Right lobe of liver (tissue), 6 donors: Measurements from ENCODE around the gene SLC39A11. TPM values are rescaled to one million over a fixed set of nuclear protein-coding genes. Genes with fewer than 3 reads are reported as not detected.

Experiments used
- ATAC-seq, 4 donors: fragments of 200-7000 bp; cut with Tn5 transposase; one replicate each; pipeline ENCODE4 v1.9.1; 2020; ENCODE audit warnings: mild to moderate bottlenecking in 4 of 4, moderate library complexity in 4 of 4
- DNase-seq, 3 donors: peaks; one replicate each; pipeline ENCODE4 v3.0.0-alpha.2; 2020
- H3K27ac ChIP-seq, 3 donors: fragments of 200-600 bp; one replicate each; pipeline ENCODE4 v1.8.0; 2022
- H3K27me3 ChIP-seq, 2 donors: fragments of 200-600 bp; one replicate each; pipeline ENCODE4 v1.8.0; 2022
- H3K36me3 ChIP-seq, 4 donors: fragments of 200-600 bp; sonication (generic) in 1 of 4; one replicate each; pipeline versions ENCODE4 v1.5.1 to v1.8.0; 2017 to 2022; ENCODE audit warnings: control low read depth in 1 of 4
- H3K4me1 ChIP-seq, 4 donors: fragments of 200-600 bp; sonication (generic) in 1 of 4; one replicate each; pipeline versions ENCODE4 v1.5.1 to v1.8.0; 2017 to 2022; ENCODE audit warnings: control low read depth in 1 of 4
- H3K4me3 ChIP-seq, 3 donors: fragments of 200-600 bp; one replicate each; pipeline ENCODE4 v1.8.0; 2022
- H3K9me3 ChIP-seq, 4 donors: fragments of 200-600 bp; sonication (generic) in 1 of 4; one replicate each; pipeline versions ENCODE4 v1.5.1 to v1.8.0; 2017 to 2022; ENCODE audit warnings: control low read depth in 1 of 4
- POLR2A ChIP-seq: fragments of 450-650 bp; IDR thresholded peaks from one replicate; pipeline ENCODE4 v1.6.1; 2017; ENCODE audit warnings: antibody characterized with exemption, mild to moderate bottlenecking
- WGBS: methylation state at CpG from one replicate; pipeline ENCODE4 v1.1.6; 2018; ENCODE audit warnings: low coverage, low lambda C conversion rate; ENCODE audit not compliant: insufficient coverage; ENCODE audit errors: missing lambda C conversion rate; 5-methylcytosine and 5-hydroxymethylcytosine counted together
- intact Hi-C, 2 donors: fragments of 100-400 bp; cut with DNase I; formaldehyde crosslinking; loops; one replicate each; pipeline versions ENCODE4 v1.11.2 to v1.14.1; 2022
- total RNA-seq, 6 experiments: library from RNA; depleted of rRNA in 2 of 6; stranded (reverse); fragments of >200 nt in 2 of 6; fragmentation: NEBNext Ultra II Directional in 3 of 6; extraction: Animal tissue kit (Norgen Biotek cat#: 25700) in 3 of 6; gene quantifications; one replicate each; pipeline versions ENCODE4 v1.1.0 to v1.2.4, GENCODE V29; 2016 to 2023
- TF ChIP-seq, protein P1 (sequence below), 4 donors: fragments of 200-600 bp in 3 of 4; fragments of 450-650 bp in 1 of 4; IDR thresholded peaks; one replicate each; pipeline versions ENCODE4 v1.5.1 to v1.8.0; 2016 to 2022; ENCODE audit warnings: antibody characterized with exemption in 4 of 4, mild to moderate bottlenecking in 2 of 4
- donor health status: DM: no; HTN: yes; CAD: no.
- donor health status: DM: no; HTN: no; CAD: no.
- donor health status: DM: no; HTN: no; CAD: no.
- donor health status: DM: no; HTN: yes; CAD: no.
- donor health status: DM: no; HTN: yes; CAD: no.

Gene SLC39A11
- total RNA-seq, 6 experiments from 2014 or later: 25.4 to 49.6 (median 39.3) TPM

DNA sequence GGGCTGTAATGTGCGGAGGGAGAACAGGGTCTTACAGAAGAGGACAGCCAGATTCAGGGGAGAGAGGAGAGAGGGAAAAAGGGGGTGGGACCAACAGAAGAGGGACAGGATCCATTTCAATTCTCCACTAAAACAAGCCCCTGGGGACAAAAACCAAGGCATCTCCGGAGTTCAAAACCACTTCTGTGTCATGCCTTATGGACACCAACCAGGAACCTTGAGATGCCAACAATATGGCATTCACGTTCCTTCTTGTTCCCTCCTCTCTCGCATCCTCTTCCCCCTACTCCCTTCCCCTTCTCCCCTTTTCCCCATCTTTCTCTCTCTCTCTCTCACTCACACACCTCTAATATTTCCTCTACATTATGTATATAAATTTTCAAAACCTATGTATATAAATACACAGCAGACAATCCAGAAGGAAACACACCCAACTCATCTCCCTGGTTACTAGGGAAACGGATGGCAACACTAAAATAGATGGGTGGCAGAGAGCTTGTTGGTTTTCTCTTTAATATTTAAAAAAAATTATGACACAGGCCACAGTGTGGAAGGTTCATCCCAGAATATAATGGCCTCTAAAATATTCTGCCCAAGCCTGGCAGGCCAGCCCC lies 123.1 kb downstream of the SLC39A11 start:
- Histone ChIP-seq H3K36me3 (no peaks in the 10 kb centered on the region), H3K27me3 (no peaks in the 10 kb centered on the region)
- 84% methylated on average over 2 of the region's 5 CpGs for WGBS

DNA sequence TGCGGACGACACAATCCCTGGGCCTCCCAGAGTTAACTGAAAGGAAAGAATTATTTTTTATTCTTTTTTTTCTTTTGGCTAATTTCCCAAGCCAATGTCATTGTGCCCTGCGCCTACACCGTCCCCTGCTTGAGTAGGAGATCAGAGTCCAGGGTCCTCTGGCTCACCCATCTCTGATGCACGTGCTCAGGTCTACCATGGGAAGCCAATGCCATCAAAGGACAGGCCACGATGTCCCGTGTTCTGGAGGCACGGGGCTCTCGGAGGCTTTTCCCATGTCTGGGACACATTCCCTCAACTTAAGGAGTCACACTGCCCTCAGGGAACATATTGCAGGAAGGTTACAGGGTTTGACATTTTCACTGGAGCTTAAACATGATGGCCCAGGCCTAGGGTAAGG lies 123.7 kb downstream of the SLC39A11 start:
- Histone ChIP-seq H3K36me3 (no peaks in the 10 kb centered on the region), H3K27me3 (no peaks in the 10 kb centered on the region), H3K4me3 (no peak overlapping the region), H3K9me3 (no peaks in the 10 kb centered on the region), H3K27ac (peak overlapping the region in 1 of 3 donors; percentile 17), H3K4me1 (peaks cover 0 to 18% (median 5%) of the 10 kb centered on the region in 4 donors)
- TF ChIP-seq, protein P1, sequence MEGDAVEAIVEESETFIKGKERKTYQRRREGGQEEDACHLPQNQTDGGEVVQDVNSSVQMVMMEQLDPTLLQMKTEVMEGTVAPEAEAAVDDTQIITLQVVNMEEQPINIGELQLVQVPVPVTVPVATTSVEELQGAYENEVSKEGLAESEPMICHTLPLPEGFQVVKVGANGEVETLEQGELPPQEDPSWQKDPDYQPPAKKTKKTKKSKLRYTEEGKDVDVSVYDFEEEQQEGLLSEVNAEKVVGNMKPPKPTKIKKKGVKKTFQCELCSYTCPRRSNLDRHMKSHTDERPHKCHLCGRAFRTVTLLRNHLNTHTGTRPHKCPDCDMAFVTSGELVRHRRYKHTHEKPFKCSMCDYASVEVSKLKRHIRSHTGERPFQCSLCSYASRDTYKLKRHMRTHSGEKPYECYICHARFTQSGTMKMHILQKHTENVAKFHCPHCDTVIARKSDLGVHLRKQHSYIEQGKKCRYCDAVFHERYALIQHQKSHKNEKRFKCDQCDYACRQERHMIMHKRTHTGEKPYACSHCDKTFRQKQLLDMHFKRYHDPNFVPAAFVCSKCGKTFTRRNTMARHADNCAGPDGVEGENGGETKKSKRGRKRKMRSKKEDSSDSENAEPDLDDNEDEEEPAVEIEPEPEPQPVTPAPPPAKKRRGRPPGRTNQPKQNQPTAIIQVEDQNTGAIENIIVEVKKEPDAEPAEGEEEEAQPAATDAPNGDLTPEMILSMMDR (IDR thresholded peaks at IDR 0.05): no peak
- TF ChIP-seq POLR2A: no peak
- WGBS: 52% methylated on average over 8 of the region's 9 CpGs
- DNase-seq (peak in 2 of 3 donors; percentile 59 to 69), ATAC-seq (peak; percentile 53 to 86 (median 80))
- intact Hi-C loops: no loop called here

More for the DNA sequence above, 123.1 kb downstream of the SLC39A11 start:
- no peak for DNase-seq
- Histone ChIP-seq H3K9me3 (no peaks in the 10 kb centered on the region), H3K4me1 (peaks cover 0 to 18% (median 5%) of the 10 kb centered on the region in 4 donors), H3K4me3 (no peak overlapping the region), H3K27ac (no peak overlapping the region)
- no peak for ATAC-seq
- TF ChIP-seq, protein P1 (IDR thresholded peaks at IDR 0.05): no peak
- TF ChIP-seq POLR2A: no peak
- intact Hi-C loops: no loop called here

DNA sequence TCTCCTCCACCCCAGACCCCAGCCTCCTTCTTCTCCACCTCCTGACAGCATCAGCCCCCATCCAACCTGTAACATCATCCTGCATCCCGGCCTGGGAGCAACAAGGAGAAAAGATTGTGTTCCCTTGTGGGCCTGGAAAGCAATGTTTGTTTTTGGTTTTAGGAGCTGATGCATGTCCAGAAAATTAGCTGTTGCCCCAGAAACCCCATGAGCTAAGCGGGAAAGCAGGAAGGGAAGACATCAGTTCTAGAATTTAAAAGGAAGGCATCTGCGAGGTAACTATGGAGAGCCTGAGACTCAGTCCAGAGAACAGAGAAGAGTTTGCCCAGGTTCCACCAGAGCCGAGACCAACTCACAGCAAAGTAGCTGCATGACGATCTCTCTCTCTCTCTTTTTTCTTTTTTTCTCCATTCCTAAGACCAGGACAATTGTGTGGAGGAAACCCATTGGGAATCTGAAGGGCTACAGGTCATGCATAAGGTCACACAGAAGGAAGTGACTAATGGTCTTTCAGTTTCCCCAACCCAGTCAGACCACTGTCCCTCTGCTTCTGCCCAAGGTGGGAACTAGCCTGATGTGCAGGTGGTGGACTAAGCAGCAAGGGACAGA lies 124.4 kb downstream of the SLC39A11 start:
- Histone ChIP-seq H3K27ac (peak overlapping the region in 1 of 3 donors; percentile 17), H3K4me1 (peaks cover 0 to 18% (median 5%) of the 10 kb centered on the region in 4 donors), H3K36me3 (no peaks in the 10 kb centered on the region), H3K27me3 (no peaks in the 10 kb centered on the region), H3K4me3 (no peak overlapping the region), H3K9me3 (no peaks in the 10 kb centered on the region)
- ATAC-seq (no peak), DNase-seq (no peak)
- TF ChIP-seq POLR2A: no peak
- TF ChIP-seq, protein P1 (IDR thresholded peaks at IDR 0.05): no peak
- 79% methylated on average over 5 of the region's 5 CpGs for WGBS
- intact Hi-C loops: no loop called here

DNA sequence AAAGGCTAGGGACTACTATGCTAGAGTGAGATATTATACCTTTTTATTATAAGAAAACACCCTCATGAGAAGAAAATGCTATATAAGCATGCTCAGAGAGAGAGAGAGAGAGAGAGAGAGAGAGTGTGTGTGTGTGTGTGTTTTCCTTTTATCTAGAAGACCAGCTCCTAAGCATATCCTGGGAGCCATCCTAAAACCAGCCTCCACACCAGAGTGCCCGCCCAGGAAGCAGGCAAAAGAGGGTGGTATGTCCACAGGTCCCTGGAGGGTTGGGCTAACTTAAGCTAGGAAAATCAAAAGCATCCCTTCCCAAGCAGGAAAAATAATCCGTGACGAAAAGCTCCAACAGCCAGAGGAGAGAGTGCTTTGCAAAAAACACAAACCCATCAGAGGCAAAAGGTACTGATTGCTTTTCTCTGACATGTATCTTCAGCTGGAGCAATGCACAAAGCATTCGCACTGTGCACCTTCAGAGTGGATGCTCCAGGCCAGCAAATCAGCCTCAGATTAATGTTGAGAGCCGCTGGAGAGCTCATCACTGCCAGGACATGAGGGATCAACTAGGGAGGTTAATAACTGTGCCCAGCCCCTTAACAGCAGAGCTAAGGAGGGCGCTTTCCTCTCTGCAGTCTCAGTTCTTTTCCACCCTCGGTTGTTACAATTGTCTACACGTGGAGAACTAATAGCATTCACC lies 125.1 kb downstream of the SLC39A11 start:
- no peak for TF ChIP-seq POLR2A
- TF ChIP-seq, protein P1 (IDR thresholded peaks at IDR 0.05): no peak
- H3K4me3 ChIP-seq: no peak overlapping the region
- 81% methylated on average over 6 of the region's 8 CpGs for WGBS
- DNase-seq: no peak
- intact Hi-C loops: no loop called here
- H3K27me3 ChIP-seq: no peaks in the 10 kb centered on the region
- H3K36me3 ChIP-seq: no peaks in the 10 kb centered on the region
- H3K27ac ChIP-seq: no peak overlapping the region
- ATAC-seq: no peak
- H3K9me3 ChIP-seq: no peaks in the 10 kb centered on the region
- H3K4me1 ChIP-seq: peaks cover 0 to 14% (median 4%) of the 10 kb centered on the region in 4 donors
